Calu3 (cell line): ENCODE data around the gene ENTREP3. TPM values are rescaled to one million over a fixed set of nuclear protein-coding genes. Genes with fewer than 3 reads are reported as not detected.

Source experiments
- Bru-seq: library from RNA; stranded (reverse); fragments of 400-500 nt; gene quantifications from one replicate; lab custom pipeline; 2021; lab: Mats Ljungman, UMichigan
- BruChase-seq, 2 experiments: library from RNA; stranded (reverse); fragments of 400-500 nt; gene quantifications; one replicate each; lab custom pipeline; 2021; lab: Mats Ljungman, UMichigan
- BruUV-seq: library from RNA; stranded (reverse); fragments of 400-500 nt; replicated peaks from 2 replicates; lab custom pipeline; 2021; lab: Mats Ljungman, UMichigan
- CTCF ChIA-PET: fragments of 300-600 bp; sonication (Branson Sonifier 250); formaldehyde crosslinking; loops from one replicate; lab custom pipeline; 2022; ENCODE audit warnings: antibody characterized with exemption; lab: Charles Lee
- DNase-seq: peaks from one replicate; pipeline ENCODE4 v3.0.0; 2022
- H3K27ac Mint-ChIP-seq: one replicate; pipeline ENCODE4 v1.8.0; 2022; ENCODE audit warnings: mixed read lengths; ENCODE audit not compliant: unreplicated experiment
- H3K27me3 Mint-ChIP-seq: one replicate; pipeline ENCODE4 v1.8.0; 2022; ENCODE audit warnings: mixed read lengths; ENCODE audit not compliant: unreplicated experiment
- H3K36me3 Mint-ChIP-seq: one replicate; pipeline ENCODE4 v1.8.0; 2022; ENCODE audit warnings: mild to moderate bottlenecking, moderate library complexity, mixed read lengths; ENCODE audit not compliant: insufficient read depth, unreplicated experiment
- H3K4me1 Mint-ChIP-seq: one replicate; pipeline ENCODE4 v1.8.0; 2022; ENCODE audit warnings: mild to moderate bottlenecking, low read depth, mixed read lengths; ENCODE audit not compliant: unreplicated experiment
- H3K4me3 Mint-ChIP-seq: one replicate; pipeline ENCODE4 v1.8.0; 2022; ENCODE audit warnings: mild to moderate bottlenecking, low read depth, moderate library complexity, mixed read lengths; ENCODE audit not compliant: unreplicated experiment
- H3K9me3 Mint-ChIP-seq: one replicate; pipeline ENCODE4 v1.8.0; 2022; ENCODE audit warnings: low read depth, mixed read lengths; ENCODE audit not compliant: unreplicated experiment
- CTCF ChIP-seq: fragments of 200-600 bp; IDR thresholded peaks from one replicate; pipeline ENCODE4 v1.8.0; 2022; ENCODE audit warnings: antibody characterized with exemption; ENCODE audit not compliant: unreplicated experiment
- intact Hi-C: fragments of 100-400 bp; cut with micrococcal nuclease; formaldehyde crosslinking; loops from one replicate; pipeline ENCODE4 v1.10.0; 2022; ENCODE audit not compliant: unreplicated experiment
- long read RNA-seq: library from polyadenylated mRNA; stranded (forward); transcript quantifications from one replicate; pipeline ENCODE4 v2.0.0, GENCODE V29; 2022
- total RNA-seq: library from RNA; stranded (reverse); gene quantifications from 2 replicates; pipeline ENCODE4 v1.2.3, GENCODE V29; 2022

Gene ENTREP3
- total RNA-seq (25.2 and 25.9 TPM in 2 replicates), Bru-seq, nascent RNA (percentile 27 among the genes with signal in this experiment), BruChase-seq, experiment 1, labeled RNA remaining after a 6-hour chase (percentile 65 among the genes with signal in this experiment), BruChase-seq, experiment 2, labeled RNA remaining after a 2-hour chase (percentile 50 among the genes with signal in this experiment)
- long read RNA-seq, partial matches to known transcripts: 5 of 8 reads
- long read RNA-seq, other reads (novel, unspliced or antisense): 2 of 8 reads

DNA sequence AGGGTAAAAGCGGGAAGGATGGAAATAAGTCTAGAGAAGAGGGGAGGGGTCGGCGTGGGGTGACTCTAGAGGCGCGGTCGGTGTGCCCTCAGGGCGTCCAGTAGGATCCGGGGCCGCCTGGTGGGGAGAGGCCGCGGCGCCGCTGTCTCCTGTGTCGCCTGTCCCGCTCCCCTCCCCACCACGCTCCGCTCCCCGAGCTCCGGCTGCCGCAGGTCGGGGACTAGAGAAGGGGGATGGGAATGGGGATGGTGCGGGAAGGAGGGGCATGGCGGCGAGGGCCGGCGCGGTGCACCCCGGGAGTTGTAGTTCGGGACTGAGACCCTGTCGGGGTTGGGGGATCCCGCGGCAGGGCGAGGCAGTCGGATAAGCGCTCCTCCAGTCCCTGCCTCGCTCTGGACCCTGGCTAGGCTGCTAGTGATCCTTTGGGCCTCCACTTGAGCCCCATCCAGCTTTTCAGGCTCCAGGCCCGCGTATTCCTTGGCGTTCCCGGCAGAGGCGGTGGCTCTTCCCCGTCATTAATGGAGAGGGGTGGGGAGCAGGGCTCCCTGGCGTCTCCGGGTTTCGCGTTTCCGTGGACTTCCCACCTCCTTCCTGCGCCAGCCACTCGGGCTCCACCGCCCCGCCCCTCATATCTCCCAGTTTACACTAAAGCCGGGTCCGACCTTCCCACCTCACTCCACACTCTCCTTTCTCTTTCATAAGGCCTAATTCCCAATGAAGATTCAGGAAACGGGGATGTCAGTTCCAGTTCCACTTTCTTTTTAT, at the start of gene ENTREP3:
Gene ENTREP3 (minus strand): TSS at position 241 of the 765 bp plus-strand sequence. CDS start 606 bp downstream, outside the sequence.
- BruUV-seq: no TSS peak
- Mint-ChIP-seq H3K27ac (no peak within 1 kb of the TSS), H3K4me3 (peak within 1 kb of the TSS; percentile 74), H3K9me3 (no peaks in the 10 kb centered on the region), H3K4me1 (peaks cover 21% of the 10 kb centered on the region), H3K36me3 (peaks cover 48% of the 10 kb centered on the region), H3K27me3 (no peaks in the 10 kb centered on the region)
- CTCF ChIA-PET: interaction anchor here (0.6 to 1.4 kb wide), 2 partner anchors 49 to 1421 kb away, joined by 3 to 5 read pairs; no protein-coding TSS in a partner anchor
- intact Hi-C loops: no loop called here
- DNase-seq: peak; percentile 86
- no peak for TF ChIP-seq CTCF

- intact Hi-C loops: no loop called here
- no peak for TF ChIP-seq CTCF
- peaks cover 17% of the 10 kb centered on the region for H3K36me3 Mint-ChIP-seq
- H3K9me3 Mint-ChIP-seq: no peaks in the 10 kb centered on the region
- H3K4me3 Mint-ChIP-seq: no peak overlapping the region
- H3K4me1 Mint-ChIP-seq: peaks cover 29% of the 10 kb centered on the region
- CTCF ChIA-PET: interaction anchor here (1.9 kb wide), 1 partner anchor 19 kb away, joined by 8 read pairs; no protein-coding TSS in a partner anchor
- no peak overlapping the region for H3K27ac Mint-ChIP-seq
- no peak for DNase-seq
- no peaks in the 10 kb centered on the region for H3K27me3 Mint-ChIP-seq
- BruUV-seq: no TSS peak
These were observed 49.3 kb upstream of the ENTREP3 start for GRCh38 chr1:155304558-155305063.

- Mint-ChIP-seq H3K4me1 (peaks cover 25% of the 10 kb centered on the region), H3K27ac (no peak within 1 kb of the TSS), H3K27me3 (peaks cover 19% of the 10 kb centered on the region), H3K4me3 (no peak within 1 kb of the TSS), H3K36me3 (no peaks in the 10 kb centered on the region), H3K9me3 (no peaks in the 10 kb centered on the region)
- TF ChIP-seq CTCF: no peak
- no peak for DNase-seq
- CTCF ChIA-PET: interaction anchor here (0.6 kb wide), 1 partner anchor 82 kb away, joined by 3 read pairs; no protein-coding TSS in a partner anchor
- BruUV-seq: no TSS peak
- intact Hi-C loops: no loop called here
These were observed 46.1 kb upstream of the ENTREP3 start, which contains the start of gene PKLR for GRCh38 chr1:155301342-155301841. Gene PKLR, minus strand, starts transcription at chr1:155301438. Its CDS starts 43 bp downstream, at chr1:155301395.

GRCh38 chr1:155300553-155301329, 45.5 kb upstream of the ENTREP3 start:
- DNase-seq: no peak
- Mint-ChIP-seq H3K36me3 (no peaks in the 10 kb centered on the region), H3K4me3 (no peak overlapping the region), H3K27me3 (peaks cover 26% of the 10 kb centered on the region), H3K9me3 (no peaks in the 10 kb centered on the region), H3K4me1 (peaks cover 20% of the 10 kb centered on the region), H3K27ac (no peak overlapping the region)
- BruUV-seq: no TSS peak
- no peak for TF ChIP-seq CTCF
- CTCF ChIA-PET: no interaction called here
- intact Hi-C loops: no loop called here
